GDM1 (cell line): ENCODE results near the gene ARHGAP24.
"Not testable (repeated sequence)": the region's sequence is repeated elsewhere in the genome, so short reads cannot be mapped to it uniquely, and the experiment has no call there.

ENCODE experiments used
- DNase-seq: peaks from one replicate; lab custom pipeline; 2025; lab: John Stamatoyannopoulos, UW

ARHGAP24 gene

GRCh38 chr4:85518526-85518925, 43.6 kb downstream of the ARHGAP24 start:
- not testable (repeated sequence) for DNase-seq

DNA sequence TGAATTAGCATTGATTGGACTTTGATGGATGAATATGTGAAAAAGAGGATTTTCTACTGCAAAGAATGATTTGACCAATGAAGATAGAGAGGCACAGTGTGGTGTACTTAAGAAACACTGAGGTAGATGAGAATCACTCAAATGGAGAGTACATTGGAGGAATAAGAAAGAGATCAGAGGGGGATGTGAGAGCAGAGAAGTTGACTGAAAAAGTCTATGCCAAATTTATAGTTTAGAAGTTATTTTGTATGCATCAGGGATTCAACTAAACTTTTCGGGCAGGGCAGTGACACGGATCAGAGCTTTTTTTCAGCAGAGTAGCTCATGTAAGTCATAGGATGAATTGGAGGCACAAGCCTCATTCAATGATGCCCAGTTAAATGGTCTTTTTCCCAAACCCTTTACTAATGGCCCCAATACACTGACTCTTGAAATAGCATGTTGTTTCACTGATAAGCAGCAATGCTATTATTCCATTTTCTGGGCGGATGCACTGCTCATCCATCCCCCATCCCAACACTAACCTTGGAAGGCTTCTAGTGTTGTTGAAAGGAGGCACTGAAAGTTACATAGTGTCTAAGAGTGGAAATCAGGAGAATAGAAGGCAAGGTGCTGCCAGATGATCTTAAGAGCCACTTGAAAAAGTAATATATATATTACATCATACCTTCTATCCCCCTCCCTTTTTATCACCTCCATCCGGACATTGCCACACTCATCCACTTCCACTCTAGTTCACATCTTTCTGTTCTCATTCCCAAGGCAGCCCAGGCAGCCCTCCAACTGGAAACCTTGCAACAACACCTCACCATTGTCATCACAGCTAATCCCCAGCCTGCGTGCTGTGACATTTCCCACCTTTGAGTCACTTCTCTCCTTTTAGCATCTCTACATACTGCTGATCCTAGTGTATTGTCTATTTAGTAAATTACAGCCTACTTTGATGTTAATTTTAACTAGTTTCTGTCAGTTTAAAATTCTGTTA, 46.1 kb downstream of the ARHGAP24 start:
- no peak for DNase-seq

GRCh38 chr4:85522277-85522676, 47.3 kb downstream of the ARHGAP24 start:
- no peak for DNase-seq

DNA sequence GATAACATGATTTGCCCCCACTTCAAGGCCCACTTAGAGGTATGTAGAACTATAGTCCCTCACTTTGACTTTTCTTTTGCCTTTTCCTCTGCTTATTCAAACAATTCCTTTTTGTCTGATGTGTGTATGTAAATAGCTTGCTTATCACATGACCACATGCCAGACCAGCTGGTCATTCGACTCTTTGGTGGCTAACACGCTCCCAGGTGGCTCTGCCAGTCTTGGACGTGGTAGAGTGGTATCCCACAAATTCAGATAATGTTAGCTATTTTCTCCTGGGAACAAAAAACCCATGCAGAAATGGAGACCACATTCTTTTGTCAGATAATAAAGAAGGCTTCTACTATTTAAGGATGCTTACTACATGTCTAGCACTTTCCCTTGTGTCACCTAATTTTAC, 47.9 kb downstream of the ARHGAP24 start:
- DNase-seq, result no peak

- no peak for DNase-seq
These were observed 52.9 kb downstream of the ARHGAP24 start for GRCh38 chr4:85527815-85528214.

GRCh38 chr4:85531560-85532341, 56.8 kb downstream of the ARHGAP24 start:
- no peak for DNase-seq

GRCh38 chr4:85534120-85534519, 59.2 kb downstream of the ARHGAP24 start:
- DNase-seq, result no peak

DNA sequence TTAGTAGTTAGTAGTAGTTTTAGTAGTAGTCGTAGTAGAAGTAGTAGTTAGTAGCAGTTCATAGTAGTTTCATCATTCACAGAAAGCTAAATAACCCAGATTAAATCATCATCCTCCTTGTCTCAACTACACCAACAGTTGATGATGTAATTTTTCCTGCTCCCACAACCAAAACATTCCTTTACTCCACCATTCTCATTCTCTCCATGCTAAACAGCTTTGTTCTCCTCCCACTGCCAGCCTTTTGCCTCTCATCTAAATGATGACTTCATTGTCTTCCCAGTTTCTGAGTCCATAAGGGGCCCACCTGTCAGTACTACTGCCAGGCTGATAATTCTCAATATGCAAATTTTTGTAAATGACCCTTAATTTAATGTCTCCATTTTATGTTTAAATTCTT, 68.9 kb downstream of the ARHGAP24 start:
- DNase-seq, result no peak

DNA sequence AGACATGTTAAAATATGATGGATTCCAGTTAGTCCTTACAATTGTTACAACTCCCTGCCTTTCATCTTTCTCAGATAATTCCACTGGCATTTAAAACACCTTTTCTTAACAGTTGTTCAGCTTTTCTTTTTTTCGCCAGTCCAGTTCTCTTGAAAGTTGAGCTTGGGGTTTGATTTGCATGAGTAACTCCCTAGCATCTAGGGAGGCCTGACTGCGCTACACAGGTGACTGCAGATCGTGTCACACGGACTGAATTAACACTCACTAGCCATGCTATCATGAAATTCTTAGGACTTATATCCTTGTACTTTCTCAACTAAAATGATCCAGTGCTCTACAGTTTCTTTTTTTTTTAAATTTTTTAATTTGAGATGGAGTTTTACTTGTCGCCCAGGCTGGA, 69.8 kb downstream of the ARHGAP24 start:
- no peak for DNase-seq

DNA sequence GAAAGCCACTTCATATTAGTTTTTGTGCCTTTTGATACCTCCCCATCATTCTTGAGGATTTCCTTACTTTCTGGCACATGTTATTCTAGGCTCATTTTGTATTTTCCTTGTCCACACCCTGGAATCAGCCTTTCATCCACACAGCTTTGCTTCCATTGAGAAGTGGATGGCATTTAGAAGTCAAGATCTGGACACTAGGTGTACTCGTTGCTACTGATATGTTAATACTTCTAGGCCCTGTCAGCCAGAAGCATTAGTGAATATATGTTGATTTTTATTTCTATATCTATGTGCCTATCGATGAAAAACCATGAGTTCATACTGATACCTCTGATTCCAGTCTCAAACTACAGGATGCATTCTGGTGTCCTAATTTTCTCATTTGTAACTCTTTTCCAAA, 73.2 kb downstream of the ARHGAP24 start:
- DNase-seq, result no peak

GRCh38 chr4:85548841-85549240, 73.9 kb downstream of the ARHGAP24 start:
- no peak for DNase-seq

DNA sequence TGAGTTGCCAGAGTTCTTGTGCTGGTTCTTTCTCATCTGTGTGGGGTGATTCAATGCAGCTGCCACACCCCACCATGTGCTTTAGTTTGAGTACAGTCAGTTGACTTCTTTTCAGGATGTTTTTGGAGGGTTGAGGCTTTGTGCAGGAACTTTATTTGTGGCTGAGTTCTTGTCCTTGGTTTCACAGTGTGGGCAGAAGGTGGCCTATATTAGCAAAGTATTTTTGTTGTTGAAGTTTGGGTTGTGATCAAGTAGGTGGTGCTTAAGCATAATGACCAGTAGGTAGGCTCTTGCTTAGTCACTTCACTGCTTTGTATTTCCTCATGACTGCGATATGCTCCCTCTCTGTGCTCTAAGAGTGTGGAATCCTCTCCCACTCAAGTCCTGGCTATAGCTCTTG, 80.3 kb downstream of the ARHGAP24 start:
- no peak for DNase-seq

GRCh38 chr4:85556283-85556682, 81.3 kb downstream of the ARHGAP24 start:
- DNase-seq, result no peak

DNA sequence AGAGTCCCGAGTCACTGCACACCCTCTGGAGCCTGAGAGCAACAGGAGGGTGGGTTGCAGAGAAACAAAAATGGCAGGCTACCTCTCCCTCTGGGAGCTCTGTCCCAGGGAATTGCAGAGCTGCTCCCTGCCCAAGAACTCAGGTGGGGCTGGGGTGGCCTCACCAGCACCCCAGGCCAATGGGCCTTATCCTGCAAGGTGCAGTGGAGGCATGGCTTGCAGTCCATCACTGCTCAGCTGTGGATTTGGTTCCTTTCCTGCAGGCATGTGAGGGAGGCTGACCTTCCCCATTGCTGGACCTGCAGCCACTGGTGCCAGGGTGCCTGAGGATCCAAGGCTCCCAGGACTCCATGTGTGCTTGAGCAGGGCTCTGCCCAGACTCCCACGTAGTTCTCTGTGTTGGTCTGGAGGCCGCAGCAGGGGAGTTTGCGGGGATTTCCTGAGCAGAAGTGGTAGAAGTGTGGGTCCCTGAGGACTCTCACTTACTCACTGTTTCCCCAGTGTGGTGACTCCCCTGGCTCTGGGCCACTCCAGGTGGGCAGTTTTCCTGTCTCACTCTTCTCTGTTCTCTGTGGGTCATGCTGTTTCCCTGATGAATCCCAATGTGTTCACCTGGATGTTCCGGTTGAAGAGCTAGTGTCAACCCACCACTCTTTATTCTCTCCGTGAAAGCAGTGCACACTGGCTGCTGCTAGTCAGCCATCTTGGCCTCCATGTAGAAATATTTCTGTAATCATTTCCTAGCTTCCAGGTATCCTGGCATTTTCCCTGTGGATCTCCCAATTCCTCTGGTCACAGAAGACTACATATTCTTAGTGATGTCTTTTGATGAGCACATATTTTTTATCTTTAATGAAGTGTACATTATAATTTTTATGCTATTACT, 82.3 kb downstream of the ARHGAP24 start:
- DNase-seq, result no peak

- DNase-seq, result no peak
These were observed 91.0 kb downstream of the ARHGAP24 start for GRCh38 chr4:85565761-85566480.

GRCh38 chr4:85569730-85570299, 94.9 kb downstream of the ARHGAP24 start:
- no peak for DNase-seq

GRCh38 chr4:85570388-85570787, 95.4 kb downstream of the ARHGAP24 start:
- DNase-seq, result no peak

- no peak for DNase-seq
These were observed 96.1 kb downstream of the ARHGAP24 start for GRCh38 chr4:85571008-85571407.

DNA sequence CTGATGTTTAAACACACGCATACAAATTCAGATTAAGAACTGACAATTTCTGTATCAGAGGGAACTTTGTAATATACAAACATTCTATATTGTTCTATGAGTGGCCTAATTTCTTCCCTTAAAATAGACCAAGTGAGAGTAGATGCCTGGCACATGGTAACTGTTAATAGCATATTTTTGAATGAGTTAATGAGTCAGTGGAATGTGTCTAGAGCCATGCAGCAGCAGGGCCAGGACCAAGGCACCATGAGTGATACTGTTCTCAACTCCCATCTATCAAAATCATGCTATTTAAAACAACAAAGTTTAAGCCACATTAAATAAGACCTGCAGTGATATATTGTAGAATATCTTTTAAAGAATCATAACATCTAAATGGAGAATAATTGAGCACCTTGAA, 98.3 kb downstream of the ARHGAP24 start:
- DNase-seq, result no peak

- DNase-seq, result no peak
These were observed 102.4 kb downstream of the ARHGAP24 start for GRCh38 chr4:85577307-85577706.

- DNase-seq, result no peak
These were observed 105.0 kb downstream of the ARHGAP24 start for GRCh38 chr4:85579942-85580341.
